Activated CD8-positive, alpha-beta memory T cell treated with anti-CD3 and anti-CD28 coated beads for 24 hours (primary cell): ENCODE data around the gene CDKN2A.

Source experiments
- DNase-seq: peaks from one replicate; pipeline ENCODE4 v3.0.0-alpha.2; 2020

The CDKN2A gene

DNA sequence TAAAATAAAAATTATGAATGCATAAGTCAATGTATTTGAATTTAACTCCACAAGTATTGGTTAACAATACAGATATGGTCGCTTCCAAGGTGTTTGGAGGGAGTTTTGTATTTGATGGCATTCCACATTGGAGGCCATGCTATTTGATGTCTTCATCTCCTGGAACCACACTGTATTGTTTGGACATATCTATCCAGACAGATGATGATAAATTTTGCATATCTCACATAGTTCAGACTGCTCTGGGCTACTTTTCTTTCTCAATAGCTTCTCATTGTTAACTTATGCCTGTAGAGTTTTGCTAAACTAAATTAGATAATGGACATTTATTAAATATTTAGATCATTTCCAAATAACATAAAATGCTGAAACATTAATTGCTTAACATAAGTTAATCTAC lies 58.0 kb downstream of the CDKN2A start:
- DNase-seq: no peak

DNA sequence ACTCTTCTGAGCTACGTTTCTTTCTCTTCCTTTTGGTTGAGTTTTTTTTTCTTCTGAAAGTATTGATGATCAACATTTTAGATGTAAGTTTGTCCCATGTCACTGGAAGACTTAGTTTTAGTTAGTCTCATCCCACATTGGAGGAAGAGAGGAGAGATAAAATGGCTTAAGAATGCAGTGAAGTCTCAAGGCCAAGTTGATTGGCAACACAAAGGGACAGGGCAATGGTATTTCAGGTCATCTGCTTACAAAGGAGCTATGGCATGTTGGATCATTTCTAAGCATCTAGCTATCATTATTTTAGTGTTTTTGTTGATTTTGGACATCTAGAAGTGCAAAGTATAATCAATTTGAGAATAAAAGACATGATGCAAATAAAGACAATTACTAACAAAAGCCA lies 58.6 kb downstream of the CDKN2A start:
- no peak for DNase-seq

DNA sequence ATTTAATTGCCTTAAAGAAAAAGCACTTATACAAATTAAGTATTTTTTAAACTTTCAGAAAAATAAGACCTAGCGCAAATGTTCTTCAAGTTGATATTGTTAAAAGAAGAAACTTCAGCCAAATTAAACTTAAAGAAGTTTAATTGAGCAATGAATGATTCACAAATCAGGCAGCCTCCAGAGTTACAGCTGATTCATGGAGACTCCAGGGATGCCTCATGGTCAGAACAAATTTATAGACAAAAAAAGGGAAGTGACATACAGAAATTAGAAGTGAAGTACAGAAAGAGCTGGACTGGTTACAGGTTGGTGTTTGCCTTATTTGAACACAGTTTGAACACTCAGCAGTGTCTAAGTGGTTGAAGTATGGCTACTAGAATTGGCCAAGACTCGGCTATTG lies 60.3 kb downstream of the CDKN2A start:
- no peak for DNase-seq

DNA sequence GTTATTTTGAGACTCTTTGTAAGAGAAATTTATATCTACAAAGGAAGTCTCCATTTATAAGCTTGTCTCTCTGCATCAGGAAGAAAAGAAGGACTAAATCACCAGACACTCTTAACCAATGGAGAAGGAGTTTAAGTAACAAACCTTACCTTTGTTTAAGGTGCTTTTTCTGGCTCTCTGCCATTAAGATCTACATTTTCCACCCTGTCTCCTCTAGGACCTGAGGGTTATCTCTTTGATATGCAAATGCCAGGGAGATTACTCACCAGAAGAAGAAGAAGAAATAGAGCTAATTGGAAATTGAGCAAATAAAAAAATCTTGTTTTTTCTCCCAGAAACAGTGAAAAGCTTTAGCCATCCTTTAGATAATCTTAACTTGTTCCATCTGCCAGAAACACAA lies 60.9 kb downstream of the CDKN2A start:
- DNase-seq: no peak

DNA sequence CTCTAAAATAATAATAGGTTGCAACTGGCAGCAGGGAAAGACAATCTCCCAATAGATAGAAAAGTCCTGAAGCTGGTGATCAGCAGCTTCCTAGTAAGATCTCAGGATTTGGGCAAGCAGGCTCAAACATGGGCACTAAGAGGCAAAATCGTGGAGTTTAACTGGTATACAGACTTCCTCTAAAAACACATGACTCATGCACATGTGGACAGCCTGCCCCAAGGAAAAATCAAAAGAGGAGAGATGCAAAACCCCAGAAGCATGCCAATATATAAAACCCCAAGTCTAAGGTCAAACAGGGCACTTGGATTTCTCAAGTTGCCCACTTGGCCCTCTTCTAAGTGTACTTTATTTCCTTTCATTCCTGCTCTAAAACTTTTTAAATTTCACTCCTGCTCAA lies 62.8 kb downstream of the CDKN2A start:
- DNase-seq: no peak

DNA sequence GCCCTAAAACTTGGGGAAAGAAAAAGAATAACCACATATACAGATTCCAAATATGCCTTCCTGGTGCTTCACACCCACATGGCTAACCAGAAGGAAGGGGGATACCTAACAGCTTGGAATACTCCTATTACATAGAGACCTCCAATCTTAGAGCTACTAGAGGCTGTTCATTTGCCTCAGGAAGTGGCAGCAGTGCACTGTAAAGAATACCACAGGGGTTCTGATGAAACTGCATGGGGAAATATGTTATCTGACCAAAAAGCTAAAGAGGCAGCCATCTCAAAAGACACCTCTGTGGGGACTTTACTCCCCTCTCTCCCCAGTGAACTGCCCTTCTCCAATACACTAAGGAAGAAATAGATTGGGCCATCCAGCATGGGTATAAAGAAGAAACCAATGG lies 66.4 kb downstream of the CDKN2A start:
- DNase-seq: no peak

DNA sequence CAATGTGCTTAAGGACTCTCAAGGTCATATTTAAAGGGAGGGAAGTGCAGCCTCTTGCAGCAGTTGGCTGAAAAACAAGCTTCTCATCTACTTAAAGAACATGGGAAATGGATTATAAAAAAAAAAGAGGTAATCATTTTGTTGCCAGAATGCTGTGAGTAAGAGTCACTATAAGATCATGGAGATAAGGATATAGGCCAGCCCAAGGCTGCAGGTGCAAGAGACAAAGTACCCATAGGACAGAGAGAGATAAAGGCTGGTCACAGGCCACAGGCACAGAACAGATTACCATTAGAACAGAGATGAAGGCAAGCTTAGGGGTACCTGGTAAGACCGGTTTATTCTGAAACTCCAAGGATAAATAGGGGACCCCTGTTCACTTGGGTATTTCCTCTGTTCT lies 70.5 kb downstream of the CDKN2A start:
- DNase-seq: no peak

DNA sequence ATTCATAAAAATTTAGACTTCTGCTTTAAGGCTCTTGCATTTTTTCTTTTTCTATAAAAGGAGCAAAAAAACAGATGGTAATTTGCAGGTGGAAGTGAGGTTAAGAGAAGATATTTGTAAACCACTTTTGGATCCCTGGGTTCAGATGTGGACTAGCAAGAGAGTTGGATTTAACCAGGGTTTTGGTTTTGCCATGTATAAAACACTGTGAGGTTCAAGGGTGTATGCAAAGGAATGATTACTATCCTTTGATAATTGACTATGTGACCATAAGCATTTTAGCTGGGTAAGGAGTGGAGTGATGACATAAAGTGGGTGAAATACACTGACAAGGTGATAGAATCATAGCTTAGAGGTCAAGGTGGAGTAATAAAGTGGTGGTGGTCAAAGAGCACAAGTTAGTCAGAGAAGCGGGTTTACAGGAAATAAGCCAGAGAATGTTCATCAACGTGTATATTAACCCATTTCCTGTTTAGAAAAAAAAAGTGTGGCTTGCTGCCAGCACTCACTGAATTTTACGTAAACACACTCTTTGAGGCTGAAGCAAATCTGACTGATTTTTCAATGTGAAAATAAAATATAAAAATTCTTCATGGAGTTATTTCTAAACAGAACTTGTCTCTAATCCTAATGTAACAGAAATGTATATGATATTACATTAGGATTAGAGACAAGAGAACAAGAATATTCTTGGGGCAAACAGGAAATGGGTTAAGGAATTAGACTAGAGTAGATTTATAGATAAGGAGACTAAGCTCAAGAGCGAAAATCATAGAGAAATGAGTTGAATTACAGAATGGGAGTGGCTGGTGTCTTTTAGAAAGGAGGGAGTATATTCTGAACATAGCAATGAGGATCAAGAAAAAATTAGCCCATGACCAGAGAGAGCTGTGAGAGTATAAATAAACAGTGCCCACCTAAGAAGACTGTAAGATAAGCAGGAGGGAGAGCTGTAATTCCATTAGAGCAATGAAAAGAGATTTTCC lies 74.5 kb downstream of the CDKN2A start:
- no peak for DNase-seq
